Left colon (tissue), 2 donors: ENCODE measurements around the gene TPRA1. TPM values are rescaled to one million over a fixed set of nuclear protein-coding genes. Genes with fewer than 3 reads are reported as not detected.

Source experiments
- ATAC-seq: fragments of 200-7000 bp; cut with Tn5 transposase; one replicate; pipeline ENCODE4 v1.9.1; 2020; ENCODE audit warnings: mild to moderate bottlenecking, moderate library complexity
- DNase-seq, 2 donors: peaks; one replicate each; pipeline ENCODE4 v3.0.0-alpha.2; 2020
- intact Hi-C, 2 donors: fragments of 100-400 bp; cut with DNase I in 1 of 2; cut with micrococcal nuclease in 1 of 2; formaldehyde crosslinking; loops; one replicate each; pipeline versions ENCODE4 v1.11.2 to v1.14.0; 2022; cut with DNase I, micrococcal nuclease
- total RNA-seq, 2 donors: library from RNA; stranded (reverse); fragmentation: NEBNext Ultra II Directional; extraction: Animal tissue kit (Norgen Biotek cat#: 25700); gene quantifications; one replicate each; pipeline ENCODE4 v1.2.1, GENCODE V29; 2021
- donor health status: DM: no; HTN: no; CAD: no.
- donor health status: DM: yes; HTN: yes; CAD: no.

The TPRA1 gene
- total RNA-seq, 2 donors from 2014 or later: 21.9 to 25.7 TPM

- no peak for ATAC-seq
- no peak for DNase-seq
- intact Hi-C loops: no loop called here
Observed at GRCh38 chr3:127573401-127573800, 17.1 kb downstream of the TPRA1 start.

DNA sequence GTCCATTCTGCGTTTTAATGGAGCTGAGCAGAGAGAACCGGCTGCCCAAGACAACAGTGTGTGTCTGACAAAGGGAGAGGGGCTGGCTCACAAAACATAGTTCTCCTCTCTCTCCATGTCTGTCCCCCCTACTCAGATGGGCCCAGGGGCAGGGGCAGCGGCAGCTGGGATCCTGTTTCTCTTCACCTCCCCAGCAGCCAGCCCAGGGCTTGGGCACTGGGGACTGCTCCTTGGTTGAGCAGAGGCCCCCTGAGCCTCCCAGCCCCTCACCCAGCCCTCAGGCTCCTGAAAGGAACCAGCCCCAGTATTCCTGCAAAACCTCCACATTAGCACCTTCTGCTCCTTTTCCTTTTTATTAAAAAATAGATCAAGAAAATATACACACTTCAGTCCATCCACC is 17.8 kb downstream of the TPRA1 start:
- no peak for DNase-seq
- intact Hi-C loops: no loop called here
- no peak for ATAC-seq

DNA sequence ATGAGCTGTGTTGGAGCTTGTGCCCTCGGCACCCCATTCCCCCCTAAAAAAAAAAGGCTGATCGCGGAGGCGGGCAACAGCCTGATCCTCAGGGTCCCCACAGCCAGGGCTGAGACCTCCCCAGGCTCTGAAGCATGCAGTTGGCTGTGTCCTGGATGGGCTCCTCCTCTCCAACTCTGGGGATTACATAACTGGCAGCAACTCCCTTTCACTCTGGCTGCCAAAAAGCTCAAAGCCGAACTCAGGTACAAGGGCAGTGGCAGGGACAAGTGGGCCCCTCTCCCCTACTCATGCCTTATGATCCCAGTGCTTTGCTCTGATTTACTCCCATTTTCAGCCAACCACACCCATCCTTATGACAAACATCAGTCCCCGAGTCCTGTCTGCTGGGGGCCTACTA is 18.3 kb downstream of the TPRA1 start:
- intact Hi-C loops: no loop called here
- ATAC-seq (no peak), DNase-seq (no peak)

GRCh38 chr3:127570520-127570919 is 20.0 kb downstream of the TPRA1 start:
- DNase-seq (no peak), ATAC-seq (no peak)
- intact Hi-C loops: no loop called here

GRCh38 chr3:127569160-127569559 is 21.4 kb downstream of the TPRA1 start:
- ATAC-seq: no peak
- DNase-seq: no peak
- intact Hi-C loops: no loop called here

- intact Hi-C loops: no loop called here
- no peak for DNase-seq
- ATAC-seq: no peak
Observed at GRCh38 chr3:127568586-127568985, 21.9 kb downstream of the TPRA1 start.

DNA sequence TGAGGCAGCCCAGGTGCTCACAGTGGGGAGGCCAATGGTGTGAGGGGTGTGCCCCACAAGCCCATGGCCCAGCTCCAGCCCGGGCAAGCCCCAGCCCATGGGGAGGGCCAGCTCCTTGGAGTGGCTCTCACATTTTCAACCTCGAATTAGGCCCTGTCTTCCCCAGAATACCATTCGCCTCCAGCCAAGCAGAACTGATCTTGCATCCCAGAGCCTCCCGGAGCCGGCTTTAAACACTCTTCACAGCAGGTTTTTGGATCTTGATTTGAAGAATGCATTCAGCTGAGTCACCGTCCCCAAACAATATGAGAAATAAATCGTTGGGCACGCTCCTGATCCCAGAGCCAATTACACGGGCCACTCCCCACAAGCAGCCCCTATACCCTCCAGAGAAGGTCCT is 23.7 kb downstream of the TPRA1 start:
- intact Hi-C loops: no loop called here
- ATAC-seq: no peak

GRCh38 chr3:127565711-127566110 is 24.8 kb downstream of the TPRA1 start:
- intact Hi-C loops: no loop called here
- DNase-seq: no peak
- ATAC-seq: no peak

More for the DNA sequence above, 23.7 kb downstream of the TPRA1 start:
- no peak for DNase-seq

DNA sequence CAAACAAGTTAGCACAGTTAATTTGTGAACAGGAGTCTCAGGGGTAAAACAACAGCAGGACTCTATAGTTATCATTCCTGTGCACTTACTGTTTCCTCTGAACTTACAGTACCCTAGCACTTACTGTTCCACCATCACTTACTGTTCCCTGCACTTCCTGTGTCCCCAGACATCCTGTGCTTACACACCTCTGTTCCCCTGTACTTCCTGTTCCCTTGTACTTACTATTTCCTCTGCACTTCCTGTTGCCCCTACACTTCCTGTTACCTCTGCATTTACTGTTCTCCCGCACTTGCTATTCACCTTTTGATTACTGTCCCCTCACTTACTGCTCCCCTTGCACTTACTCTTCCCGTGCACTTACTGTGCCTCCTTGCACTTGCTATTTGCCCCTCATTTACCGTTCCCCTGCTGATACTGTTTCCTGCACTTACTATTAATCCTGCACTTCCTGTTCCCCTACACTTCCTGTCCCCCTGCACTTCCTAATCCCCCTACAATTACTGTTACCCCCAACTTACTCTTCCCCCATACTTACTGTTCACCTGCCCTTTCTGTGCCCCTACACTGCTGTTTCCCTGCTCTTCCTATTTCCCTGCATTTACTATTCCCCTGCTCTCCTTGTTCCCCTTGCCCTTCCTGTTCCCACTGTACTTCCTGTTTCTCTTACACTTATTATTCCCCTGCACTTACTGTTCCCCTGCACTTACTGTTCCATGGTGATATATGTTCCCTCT is 30.3 kb downstream of the TPRA1 start:
- no peak for ATAC-seq
- DNase-seq: no peak
- intact Hi-C loops: no loop called here

DNA sequence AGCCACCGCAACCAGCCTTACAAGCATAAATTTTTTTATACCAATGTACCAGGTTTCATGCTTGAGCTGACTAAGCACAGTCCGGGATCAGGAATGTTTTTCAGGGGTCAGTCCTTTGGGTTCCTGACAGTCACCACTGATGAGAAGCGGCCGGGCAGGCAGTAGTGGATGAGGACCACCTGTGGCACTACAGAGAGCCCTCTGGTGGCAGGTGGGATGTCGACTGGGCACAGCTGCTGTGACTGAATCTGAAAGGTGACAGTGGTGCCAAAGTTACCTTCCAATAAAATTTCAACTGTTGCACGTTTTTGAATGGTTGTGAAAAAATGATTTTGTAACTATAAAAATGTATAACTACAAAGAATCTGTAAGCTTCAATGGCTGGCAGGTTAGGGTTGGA is 34.0 kb downstream of the TPRA1 start:
- DNase-seq (no peak), ATAC-seq (no peak)
- intact Hi-C loops: no loop called here

GRCh38 chr3:127555108-127555507 is 35.4 kb downstream of the TPRA1 start:
- intact Hi-C loops: no loop called here
- no peak for DNase-seq
- ATAC-seq: no peak

DNA sequence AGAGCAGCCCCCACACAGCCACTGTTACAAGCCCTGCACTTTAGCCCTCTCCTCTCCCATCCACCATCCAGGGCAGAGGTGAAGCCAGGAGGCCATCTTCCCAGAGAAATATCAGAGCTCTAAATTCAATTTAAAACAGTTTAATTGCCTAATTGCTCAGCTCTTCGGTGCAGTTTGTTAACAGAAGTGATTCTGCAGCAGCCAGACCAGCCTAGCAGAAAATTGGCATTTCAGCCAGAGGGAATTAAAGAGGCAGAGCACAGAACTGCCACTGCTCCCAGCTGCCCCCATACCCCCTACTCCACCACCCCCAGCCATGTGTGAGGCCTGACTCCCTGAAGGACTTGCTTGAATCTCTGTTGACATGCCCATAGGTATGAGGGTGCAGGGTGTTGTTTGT is 38.5 kb downstream of the TPRA1 start:
- intact Hi-C loops: no loop called here
- DNase-seq: no peak
- ATAC-seq: no peak

DNA sequence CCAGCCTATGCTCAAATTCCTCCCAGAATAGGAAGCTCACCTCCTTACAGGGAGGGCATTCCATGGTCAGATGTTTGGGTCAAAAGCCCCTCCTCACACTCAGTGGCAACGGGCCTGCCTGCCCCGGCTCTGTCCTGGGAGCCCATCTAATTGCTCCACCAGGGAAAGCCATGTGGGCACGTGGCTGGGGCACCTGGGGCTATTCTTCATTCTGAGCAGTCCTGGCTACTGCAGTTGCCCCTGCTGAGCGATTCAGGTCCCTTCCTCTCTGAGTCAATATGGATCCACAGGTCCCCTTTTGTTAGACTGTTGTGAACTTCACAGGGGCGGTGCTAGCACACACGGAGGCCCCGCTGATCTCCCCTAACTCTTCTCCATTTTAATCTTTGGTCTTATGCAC is 39.4 kb downstream of the TPRA1 start:
- ATAC-seq (no peak), DNase-seq (no peak)
- intact Hi-C loops: no loop called here

DNA sequence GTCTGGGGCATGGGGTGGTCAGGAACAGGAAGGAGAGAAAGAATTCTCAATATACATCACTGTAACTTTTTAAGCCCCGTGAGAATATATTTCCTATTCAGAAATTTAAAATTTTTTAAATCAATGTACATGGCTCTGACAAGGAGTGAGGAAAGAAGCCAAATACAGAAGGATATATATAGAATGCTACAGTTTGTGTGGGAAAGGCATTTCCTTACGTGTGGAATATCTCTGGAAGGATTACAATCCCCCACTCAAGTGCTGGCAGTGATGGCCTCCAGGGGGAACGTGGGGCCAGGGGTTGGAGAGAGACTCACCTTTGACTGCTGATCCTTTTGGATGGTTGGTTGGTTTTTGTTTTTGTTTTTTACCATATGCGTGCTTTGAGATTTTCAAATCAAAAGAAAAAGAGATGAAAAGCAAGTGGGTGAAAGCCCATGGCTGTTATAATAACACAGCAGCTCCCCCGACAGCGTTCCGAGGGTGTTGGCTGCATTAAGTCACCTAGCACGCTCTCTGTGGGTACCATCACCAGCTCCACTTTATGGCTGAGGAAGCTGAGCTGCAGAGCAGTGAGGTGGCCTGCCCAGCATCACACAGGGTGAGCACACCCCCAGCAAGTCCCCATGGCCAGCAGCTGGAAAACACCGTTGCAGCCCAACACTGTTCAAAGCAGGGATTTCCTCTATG is 39.9 kb downstream of the TPRA1 start:
- ATAC-seq (no peak), DNase-seq (no peak)
- intact Hi-C loops: no loop called here

DNA sequence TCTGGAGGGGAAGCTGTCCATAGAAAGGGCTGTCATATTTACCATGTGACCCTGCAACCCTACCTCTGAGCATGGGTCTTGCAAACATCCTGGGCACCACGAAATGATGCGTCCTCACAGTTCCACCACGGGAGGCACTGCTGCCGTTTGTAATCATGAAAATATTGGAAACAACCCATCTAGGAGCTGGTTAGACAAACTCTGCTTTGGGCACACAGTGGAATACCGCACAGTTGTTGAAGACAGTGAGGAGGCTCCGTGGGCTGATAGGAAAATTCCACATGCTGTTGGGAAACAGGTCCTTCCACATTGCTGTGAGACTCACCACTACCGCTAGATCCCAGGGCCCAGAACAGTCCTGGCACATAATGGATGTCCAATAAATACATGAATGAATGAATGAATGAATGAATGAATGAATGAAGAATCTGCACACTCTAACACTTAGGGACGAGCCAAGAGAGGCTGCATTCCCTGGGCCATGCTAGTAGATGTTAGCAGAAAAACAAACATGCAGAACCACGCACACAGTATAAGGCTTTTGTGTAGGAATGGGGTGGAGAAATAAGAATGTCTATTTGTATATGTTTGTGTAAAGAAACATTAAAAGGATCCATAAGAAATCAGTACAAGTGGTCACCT is 40.6 kb downstream of the TPRA1 start:
- no peak for ATAC-seq

GRCh38 chr3:127547761-127548605 is 42.5 kb downstream of the TPRA1 start:
- intact Hi-C loops: loop anchor here in 1 of 2 donors (5.0 to 10.0 kb wide), 2 partner anchors 871 to 1023 kb away; partner anchors contain the start of gene CHST13
- DNase-seq: peak; percentile 75 to 86
- ATAC-seq: peak; percentile 89

More for the DNA sequence above, 40.6 kb downstream of the TPRA1 start:
- DNase-seq: no peak
- intact Hi-C loops: loop anchor here in 1 of 2 donors (5.0 to 10.0 kb wide), 2 partner anchors 873 to 1025 kb away; partner anchors contain the start of gene CHST13

DNA sequence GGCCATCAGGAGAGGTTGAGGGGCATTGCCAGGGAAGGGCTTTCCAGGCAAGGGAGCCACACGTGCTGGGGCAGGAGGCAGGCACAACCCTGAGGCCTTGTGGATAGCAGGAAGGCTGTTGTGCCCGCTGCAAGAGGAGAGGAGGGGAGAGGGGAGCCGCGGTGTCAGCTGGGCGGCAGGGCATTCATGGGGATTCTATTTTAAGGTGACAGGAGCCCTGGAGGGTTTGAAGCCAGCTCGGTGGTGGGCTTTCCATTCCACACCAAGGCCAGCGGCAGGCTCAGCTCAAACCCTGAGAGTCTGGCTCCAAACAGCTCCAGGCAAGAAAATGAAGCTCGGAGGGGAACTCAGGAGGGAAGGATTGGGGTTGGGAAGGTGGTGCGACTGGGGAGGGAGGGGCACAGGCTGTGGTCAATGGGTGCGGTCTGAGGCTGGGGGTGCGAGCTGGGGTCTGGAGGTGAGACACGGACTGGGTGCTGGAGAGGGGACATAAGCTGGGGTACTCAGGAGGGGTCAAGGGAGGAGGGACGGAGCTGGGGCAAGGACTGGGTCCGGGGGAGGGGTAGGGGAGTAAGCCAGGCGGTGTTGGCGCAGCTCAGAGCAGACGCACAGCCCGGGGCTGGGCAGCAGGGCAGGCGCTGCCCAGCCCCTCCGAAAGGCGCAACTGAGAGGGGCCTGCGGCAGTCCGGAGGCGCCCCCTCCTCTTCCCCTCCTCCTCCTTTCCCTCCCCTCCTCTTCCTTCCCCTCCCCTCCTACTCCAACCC is 43.4 kb downstream of the TPRA1 start:
- DNase-seq (peak in 1 of 2 donors; percentile 23), ATAC-seq (peak; percentile 13)
- intact Hi-C loops: loop anchor here in 1 of 2 donors (5.0 to 10.0 kb wide), 2 partner anchors 870 to 1022 kb away; partner anchors contain the start of gene CHST13

- DNase-seq (no peak), ATAC-seq (no peak)
- intact Hi-C loops: loop anchor here in 1 of 2 donors (5.0 to 10.0 kb wide), 2 partner anchors 869 to 1022 kb away; partner anchors contain the start of gene CHST13
Observed at GRCh38 chr3:127546554-127546953, 44.0 kb downstream of the TPRA1 start.
